Naive thymus-derived CD8-positive, alpha-beta T cell (primary cell): ENCODE data around the gene DTD1. TPM values are rescaled to one million over a fixed set of nuclear protein-coding genes. Genes with fewer than 3 reads are reported as not detected.

Source experiments
- ATAC-seq, 2 donors: fragments of 150-1000 bp; cut with Tn5 transposase in 1 of 2; sonication (Bioruptor Pico), chemical (Tn5 transposase) in 1 of 2; 1 replicate in 1 of 2; 2 replicates in 1 of 2; pipeline ENCODE4 v1.10.0; 2021; ENCODE audit warnings: mild to moderate bottlenecking in 2 of 2, moderate library complexity in 2 of 2
- POLR2A ChIA-PET: fragments of 350-600 bp; sonication (Branson Sonifier 250); formaldehyde crosslinking; loops from one replicate; lab custom pipeline; 2021; ENCODE audit warnings: antibody characterized with exemption; lab: Charles Lee
- DNase-seq, 10 donors: peaks; one replicate each; pipeline versions ENCODE4 v3.0.0 to v3.0.0-alpha.2; 2020 to 2022
- H3K27ac Mint-ChIP-seq, 10 donors: one replicate each; pipeline ENCODE4 v1.8.0; 2020 to 2022; ENCODE audit warnings: mild to moderate bottlenecking in 10 of 10, mixed read lengths in 10 of 10, moderate library complexity in 4 of 10, inconsistent platforms in 1 of 10
- H3K27me3 Mint-ChIP-seq, 5 donors: one replicate each; pipeline ENCODE4 v1.8.0; 2021 to 2022; ENCODE audit warnings: mixed read lengths in 5 of 5
- H3K36me3 Mint-ChIP-seq, 3 donors: one replicate each; pipeline ENCODE4 v1.8.0; 2020 to 2022; ENCODE audit warnings: mixed read lengths in 3 of 3, mild to moderate bottlenecking in 2 of 3, inconsistent platforms in 1 of 3
- H3K4me1 Mint-ChIP-seq, 4 donors: one replicate each; pipeline ENCODE4 v1.8.0; 2021 to 2022; ENCODE audit warnings: mixed read lengths in 4 of 4
- H3K4me3 Mint-ChIP-seq, 10 donors: one replicate each; pipeline ENCODE4 v1.8.0; 2020 to 2022; ENCODE audit warnings: mild to moderate bottlenecking in 10 of 10, mixed read lengths in 10 of 10, moderate library complexity in 6 of 10, inconsistent platforms in 1 of 10
- H3K9me3 Mint-ChIP-seq, 9 donors: one replicate each; pipeline ENCODE4 v1.8.0; 2020 to 2022; ENCODE audit warnings: mixed read lengths in 9 of 9, mild to moderate bottlenecking in 3 of 9, inconsistent platforms in 1 of 9, moderate library complexity in 1 of 9
- polyA plus RNA-seq, 3 donors: library from polyadenylated mRNA; unstranded; fragments of 300-500 nt; fragmentation: Illumina TruSeq; gene quantifications; one replicate each; pipeline ENCODE4 v1.2.3, GENCODE V29; 2021
- total RNA-seq, 8 experiments: library from RNA in 2 of 8; stranded (reverse) in 2 of 8; gene quantifications; one replicate each; pipeline ENCODE4 v1.2.3 and lab custom pipeline; 2021 to 2026

The DTD1 gene
- total and polyA plus RNA-seq, 5 experiments from 2014 or later: 14.5 to 50.4 (median 33.9) TPM

DNA sequence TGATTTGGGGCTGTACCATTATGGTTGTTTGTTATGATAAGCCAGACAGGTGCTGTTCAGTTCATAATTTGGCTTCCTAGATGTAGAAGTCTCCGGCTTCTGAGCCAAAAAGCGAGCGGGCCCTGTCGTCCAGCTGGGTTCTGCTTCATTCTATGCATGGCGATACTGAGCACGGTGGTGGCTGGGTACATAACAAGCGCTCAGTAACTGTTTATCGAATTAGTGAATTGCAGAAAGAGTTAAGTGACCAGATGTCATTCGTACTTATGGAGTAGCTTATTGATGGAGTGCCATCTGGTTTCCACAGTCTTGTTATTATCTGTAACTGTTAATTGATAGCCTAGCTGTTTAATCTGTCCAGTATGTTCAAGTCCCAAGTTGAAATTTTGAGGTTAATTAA lies 85.0 kb downstream of the DTD1 start:
- DNase-seq (no peak), ATAC-seq (no peak)
- Mint-ChIP-seq H3K27me3 (no peaks in the 10 kb centered on the region), H3K4me1 (peaks cover 1 to 9% (median 2%) of the 10 kb centered on the region in 4 donors), H3K9me3 (no peaks in the 10 kb centered on the region), H3K36me3 (peaks cover 0 to 13% (median 9%) of the 10 kb centered on the region in 3 donors), H3K27ac (peak overlapping the region in 1 of 10 donors; percentile 46), H3K4me3 (no peak overlapping the region)
- POLR2A ChIA-PET: no interaction called here

- no peak overlapping the region for H3K4me3 Mint-ChIP-seq
- no peaks in the 10 kb centered on the region for H3K9me3 Mint-ChIP-seq
- peaks cover 0 to 18% (median 9%) of the 10 kb centered on the region in 4 donors for H3K4me1 Mint-ChIP-seq
- POLR2A ChIA-PET: no interaction called here
- DNase-seq: no peak
- H3K27me3 Mint-ChIP-seq: no peaks in the 10 kb centered on the region
- H3K27ac Mint-ChIP-seq: no peak overlapping the region
- peaks cover 0 to 16% (median 9%) of the 10 kb centered on the region in 3 donors for H3K36me3 Mint-ChIP-seq
- no peak for ATAC-seq
These were observed 88.5 kb downstream of the DTD1 start for GRCh38 chr20:18676396-18676795.

DNA sequence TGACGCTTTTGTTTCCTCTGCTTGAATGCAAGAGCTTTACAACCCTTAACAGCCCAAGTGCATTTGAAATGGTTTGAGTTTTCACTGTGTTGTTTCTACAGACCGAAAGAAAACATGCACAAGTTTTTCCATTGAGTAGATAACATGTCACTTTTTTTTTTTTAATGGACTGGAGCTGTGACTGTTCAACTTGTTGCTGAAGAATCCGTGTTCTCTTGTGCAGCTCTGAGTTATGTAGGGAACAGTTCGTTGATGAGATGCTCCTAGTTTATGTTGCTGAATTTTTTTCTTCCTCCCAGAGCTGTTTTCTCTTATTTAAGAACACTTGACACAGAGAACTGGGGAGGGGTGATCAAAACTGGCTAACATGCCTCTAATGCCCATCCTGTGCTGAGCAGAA lies 89.3 kb downstream of the DTD1 start:
- no peaks in the 10 kb centered on the region for H3K27me3 Mint-ChIP-seq
- no peak overlapping the region for H3K4me3 Mint-ChIP-seq
- ATAC-seq: no peak
- POLR2A ChIA-PET: no interaction called here
- no peak overlapping the region for H3K27ac Mint-ChIP-seq
- no peak for DNase-seq
- H3K36me3 Mint-ChIP-seq: peaks cover 0 to 19% (median 9%) of the 10 kb centered on the region in 3 donors
- H3K9me3 Mint-ChIP-seq: no peaks in the 10 kb centered on the region
- peaks cover 0 to 18% (median 8%) of the 10 kb centered on the region in 4 donors for H3K4me1 Mint-ChIP-seq

DNA sequence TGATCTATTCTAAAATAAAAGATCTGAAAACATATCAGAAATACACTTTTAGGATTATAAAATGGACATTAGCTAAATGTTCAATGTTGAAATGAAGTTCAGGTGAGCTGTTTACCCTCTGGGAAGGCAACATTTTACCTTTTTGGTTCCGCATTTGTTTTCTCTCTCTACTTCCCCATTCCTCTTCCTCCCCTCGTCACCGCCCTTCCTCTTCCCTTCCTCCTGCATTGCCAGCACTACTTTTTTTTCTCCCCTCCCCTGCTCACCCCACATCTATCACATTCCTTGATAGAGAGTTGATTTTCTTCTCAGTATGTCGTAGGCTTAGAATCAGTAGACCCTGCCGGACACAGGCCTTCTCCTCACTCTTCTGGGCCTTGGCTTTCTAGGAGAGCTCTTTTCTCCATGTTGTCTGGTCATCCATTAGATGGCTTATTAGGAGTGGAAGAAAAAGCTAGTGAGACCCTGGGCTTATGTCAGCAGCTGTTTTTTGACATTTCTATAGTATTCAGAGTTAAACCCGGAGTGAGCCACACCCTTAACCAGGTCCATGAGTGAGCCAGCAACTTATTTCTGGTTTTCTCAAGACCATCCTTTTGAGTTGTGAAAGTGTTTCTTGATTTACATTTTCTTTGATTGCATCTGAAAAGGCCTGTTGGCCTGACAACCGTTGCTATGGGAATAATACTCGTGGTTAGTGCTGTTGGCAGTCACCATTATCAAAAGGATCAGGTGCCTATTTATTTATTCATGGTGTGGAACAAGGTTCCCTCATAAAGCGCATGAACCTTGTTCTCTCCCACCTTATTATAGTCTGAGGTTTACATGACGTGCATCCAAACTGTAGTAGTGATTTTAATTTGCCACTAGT lies 90.9 kb downstream of the DTD1 start:
- POLR2A ChIA-PET: no interaction called here
- peaks cover 0 to 23% (median 9%) of the 10 kb centered on the region in 3 donors for H3K36me3 Mint-ChIP-seq
- H3K27me3 Mint-ChIP-seq: no peaks in the 10 kb centered on the region
- DNase-seq (peak in 1 of 10 donors; percentile 2), ATAC-seq (no peak)
- peaks cover 0 to 18% (median 8%) of the 10 kb centered on the region in 4 donors for H3K4me1 Mint-ChIP-seq
- H3K9me3 Mint-ChIP-seq: no peaks in the 10 kb centered on the region
- H3K4me3 Mint-ChIP-seq: no peak overlapping the region
- H3K27ac Mint-ChIP-seq: peak overlapping the region in 3 of 10 donors; percentile 4 to 85 (median 6)

DNA sequence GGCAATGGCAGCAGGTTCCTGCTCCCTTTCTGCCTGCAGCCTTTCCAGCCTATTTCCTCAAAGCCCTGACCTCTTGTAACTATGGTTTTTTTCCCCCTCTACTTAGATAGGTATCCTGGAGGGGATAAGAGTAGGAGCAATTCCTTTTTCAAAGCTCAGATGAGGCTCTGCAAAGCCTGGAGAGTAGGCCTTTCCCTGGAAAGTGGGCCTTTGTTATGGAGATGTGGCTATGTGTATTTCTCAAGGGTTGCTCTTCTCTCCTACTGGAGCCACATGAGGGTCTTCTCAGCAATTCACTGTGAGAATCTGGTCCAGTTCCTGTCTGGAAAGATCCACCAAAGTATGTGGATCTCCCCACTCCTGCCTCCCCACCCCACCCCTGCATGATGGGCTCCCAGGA lies 96.0 kb downstream of the DTD1 start:
- Mint-ChIP-seq H3K27ac (peak overlapping the region in 1 of 10 donors; percentile 15), H3K36me3 (peaks cover 0 to 17% (median 5%) of the 10 kb centered on the region in 3 donors), H3K9me3 (no peaks in the 10 kb centered on the region), H3K4me3 (no peak overlapping the region), H3K27me3 (no peaks in the 10 kb centered on the region), H3K4me1 (peaks cover under 1 to 18% (median 6%) of the 10 kb centered on the region in 4 donors)
- DNase-seq (no peak), ATAC-seq (no peak)
- POLR2A ChIA-PET: no interaction called here

DNA sequence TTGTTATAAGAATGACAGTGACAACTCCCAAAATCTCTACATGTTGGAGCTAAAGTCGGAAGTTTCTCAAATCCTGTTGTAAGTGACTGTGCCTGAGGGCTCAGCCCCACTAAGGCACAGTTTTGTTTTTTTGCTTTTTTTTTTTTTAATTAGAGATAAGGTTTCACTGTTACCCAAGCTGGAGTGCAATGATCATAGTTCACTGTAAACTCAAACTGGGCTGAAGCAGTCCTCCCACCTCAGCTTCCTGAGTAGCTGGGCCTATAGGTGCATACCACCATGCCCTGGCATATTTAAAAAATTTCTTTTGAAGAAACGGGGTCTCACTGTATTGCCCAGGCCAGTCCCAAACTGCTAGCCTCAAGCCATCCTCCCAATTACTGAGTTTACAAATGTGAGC lies 96.9 kb downstream of the DTD1 start:
- Mint-ChIP-seq H3K36me3 (peaks cover 0 to 11% (median 5%) of the 10 kb centered on the region in 3 donors), H3K4me3 (no peak overlapping the region), H3K9me3 (no peaks in the 10 kb centered on the region), H3K27ac (no peak overlapping the region), H3K4me1 (peaks cover 0 to 16% (median 3%) of the 10 kb centered on the region in 4 donors), H3K27me3 (no peaks in the 10 kb centered on the region)
- ATAC-seq (no peak), DNase-seq (no peak)
- POLR2A ChIA-PET: no interaction called here

- ATAC-seq (no peak), DNase-seq (no peak)
- Mint-ChIP-seq H3K4me1 (peaks cover 0 to 16% (median 4%) of the 10 kb centered on the region in 4 donors), H3K4me3 (no peak overlapping the region), H3K27me3 (no peaks in the 10 kb centered on the region), H3K36me3 (peaks cover 0 to 11% (median 8%) of the 10 kb centered on the region in 3 donors), H3K9me3 (no peaks in the 10 kb centered on the region), H3K27ac (no peak overlapping the region)
- POLR2A ChIA-PET: no interaction called here
These were observed 97.6 kb downstream of the DTD1 start for GRCh38 chr20:18685406-18685805.

DNA sequence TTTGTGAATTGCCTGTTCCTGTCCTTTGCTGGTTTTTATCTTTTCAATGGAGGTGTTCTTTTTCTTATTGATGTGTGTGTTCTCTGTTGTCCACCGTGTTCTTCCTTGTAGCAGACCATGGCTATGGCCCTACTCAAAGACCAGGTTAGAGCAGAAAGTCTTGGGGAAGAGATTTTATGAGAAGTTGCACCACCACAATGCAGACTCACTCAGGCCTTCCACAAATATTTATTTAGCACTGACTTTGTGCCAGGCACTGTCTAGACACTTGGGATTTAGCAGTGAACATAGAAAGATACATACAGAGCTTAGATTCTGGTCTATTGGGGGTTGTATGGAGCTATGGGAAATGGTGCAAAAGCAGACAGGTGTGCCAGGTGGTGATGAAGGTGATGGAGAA lies 98.8 kb downstream of the DTD1 start:
- H3K4me3 Mint-ChIP-seq: no peak overlapping the region
- H3K36me3 Mint-ChIP-seq: peaks cover 0 to 9% (median 5%) of the 10 kb centered on the region in 3 donors

DNA sequence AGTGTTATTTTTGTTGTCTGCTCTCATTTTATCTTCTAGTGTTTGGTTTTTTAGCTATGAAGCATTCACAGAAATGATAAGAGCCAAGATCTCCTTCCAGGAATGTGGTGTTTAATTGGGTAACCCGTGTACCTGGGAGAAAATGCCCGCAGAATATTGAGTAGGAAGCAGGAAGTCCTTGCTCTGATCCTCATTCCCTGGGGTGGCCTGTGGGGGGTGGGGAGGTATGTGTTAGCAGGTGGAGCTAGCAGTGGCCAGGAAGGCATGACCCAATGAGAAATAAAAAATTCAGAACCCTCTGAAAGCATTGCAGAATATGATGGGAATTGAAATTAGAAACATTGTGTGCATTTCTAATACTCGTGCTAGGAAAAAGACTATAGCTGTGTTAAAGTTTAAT lies 100.8 kb downstream of the DTD1 start:
- POLR2A ChIA-PET: no interaction called here
- DNase-seq: no peak
- Mint-ChIP-seq H3K9me3 (no peaks in the 10 kb centered on the region), H3K36me3 (peaks cover 0 to 14% (median 11%) of the 10 kb centered on the region in 3 donors), H3K4me1 (peaks cover 0 to 20% (median 9%) of the 10 kb centered on the region in 4 donors), H3K27me3 (no peaks in the 10 kb centered on the region), H3K27ac (no peak overlapping the region), H3K4me3 (no peak overlapping the region)
- no peak for ATAC-seq

More for the DNA sequence above, 98.8 kb downstream of the DTD1 start:
- DNase-seq: no peak
- no peak for ATAC-seq
- POLR2A ChIA-PET: no interaction called here
- H3K27ac Mint-ChIP-seq: peak overlapping the region in 1 of 10 donors; percentile 7
- H3K9me3 Mint-ChIP-seq: no peaks in the 10 kb centered on the region
- peaks cover 0 to 16% (median 7%) of the 10 kb centered on the region in 4 donors for H3K4me1 Mint-ChIP-seq
- H3K27me3 Mint-ChIP-seq: no peaks in the 10 kb centered on the region

DNA sequence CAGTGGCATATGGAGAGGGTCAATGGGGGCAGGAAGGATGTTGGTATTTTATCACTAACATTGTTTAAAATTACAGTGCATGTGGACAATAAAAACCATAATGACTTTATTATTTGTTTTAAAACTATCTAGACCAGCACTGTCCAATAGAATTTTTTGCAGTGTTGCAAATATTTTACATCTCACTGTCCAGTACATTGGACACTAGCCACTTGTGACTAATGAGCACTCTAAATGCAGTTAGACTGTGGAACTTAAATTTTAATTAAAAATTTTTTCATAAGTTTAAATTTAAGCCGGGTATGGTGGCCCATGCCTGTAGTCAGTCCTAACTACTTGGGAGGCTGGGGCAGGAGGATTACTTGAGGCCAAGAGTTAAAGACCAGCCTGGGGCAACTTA lies 101.7 kb downstream of the DTD1 start:
- Mint-ChIP-seq H3K36me3 (peaks cover 0 to 14% (median 12%) of the 10 kb centered on the region in 3 donors), H3K4me3 (no peak overlapping the region), H3K27me3 (no peaks in the 10 kb centered on the region), H3K4me1 (peaks cover 0 to 19% (median 9%) of the 10 kb centered on the region in 4 donors), H3K9me3 (no peaks in the 10 kb centered on the region), H3K27ac (no peak overlapping the region)
- POLR2A ChIA-PET: no interaction called here
- ATAC-seq: no peak
- DNase-seq: no peak

DNA sequence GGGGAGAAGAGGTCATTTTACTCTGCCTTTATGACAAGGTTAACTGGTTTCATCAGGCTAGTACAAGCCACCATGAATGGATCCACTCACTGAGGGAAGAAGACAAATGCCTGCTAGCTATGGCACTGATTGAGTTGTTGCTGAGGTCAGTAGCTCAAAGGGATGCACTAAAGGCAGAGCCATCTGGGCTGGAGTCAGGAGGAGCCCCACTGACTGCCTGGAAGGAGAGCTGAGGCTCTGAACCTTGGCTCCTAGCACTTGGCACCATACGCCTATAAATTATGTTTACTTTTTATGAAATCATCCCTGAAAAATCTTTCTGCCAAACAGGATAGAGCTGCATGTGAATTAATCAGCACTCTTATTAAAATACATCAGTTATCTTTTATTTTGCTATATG lies 104.6 kb downstream of the DTD1 start:
- Mint-ChIP-seq H3K9me3 (no peaks in the 10 kb centered on the region), H3K27me3 (no peaks in the 10 kb centered on the region), H3K4me3 (no peak overlapping the region), H3K27ac (no peak overlapping the region), H3K36me3 (peaks cover 0 to 19% (median 16%) of the 10 kb centered on the region in 3 donors), H3K4me1 (peaks cover 0 to 11% (median 4%) of the 10 kb centered on the region in 4 donors)
- POLR2A ChIA-PET: interaction anchor here (0.6 kb wide), 1 partner anchor 356 kb away, joined by 6 read pairs; no protein-coding TSS in a partner anchor
- DNase-seq (no peak), ATAC-seq (no peak)

- POLR2A ChIA-PET: no interaction called here
- Mint-ChIP-seq H3K9me3 (no peaks in the 10 kb centered on the region), H3K4me1 (peaks cover 0 to 11% (median 4%) of the 10 kb centered on the region in 4 donors), H3K4me3 (no peak overlapping the region), H3K27me3 (no peaks in the 10 kb centered on the region), H3K36me3 (peaks cover 6 to 20% (median 20%) of the 10 kb centered on the region in 3 donors), H3K27ac (no peak overlapping the region)
- no peak for DNase-seq
- ATAC-seq: no peak
These were observed 106.2 kb downstream of the DTD1 start for GRCh38 chr20:18694071-18694470.

DNA sequence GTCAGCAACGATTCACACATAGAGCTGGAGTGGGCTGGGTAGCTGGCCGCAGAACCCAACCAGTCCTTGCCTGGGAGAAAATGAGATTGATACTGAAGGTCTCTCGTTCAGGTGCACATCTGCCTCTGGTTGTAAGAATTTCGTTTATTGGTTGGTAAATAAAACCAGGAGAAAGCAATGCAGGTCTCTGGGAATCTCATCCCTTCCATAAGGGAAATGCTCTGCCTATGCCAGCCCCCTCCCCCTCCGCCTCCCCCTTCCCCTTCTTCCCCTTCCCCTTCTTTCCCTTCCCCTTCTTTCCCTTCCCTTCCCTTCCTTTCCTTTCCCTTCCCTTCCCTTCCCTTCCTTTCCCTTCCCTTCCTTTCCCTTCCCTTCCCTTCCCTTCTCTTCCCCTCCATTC lies 107.3 kb downstream of the DTD1 start:
- Mint-ChIP-seq H3K4me1 (peaks cover 0 to 11% (median 6%) of the 10 kb centered on the region in 4 donors), H3K36me3 (peaks cover 6 to 20% (median 19%) of the 10 kb centered on the region in 3 donors), H3K4me3 (no peak overlapping the region), H3K9me3 (no peaks in the 10 kb centered on the region), H3K27ac (no peak overlapping the region), H3K27me3 (no peaks in the 10 kb centered on the region)
- ATAC-seq (no peak), DNase-seq (no peak)
- POLR2A ChIA-PET: no interaction called here
